ENCODE data around the gene IFT81.
A peak's percentile ranks its signal among the peaks of the same experiment; 100 is the strongest.
"Not testable (repeated sequence)": the region's sequence is repeated elsewhere in the genome, so short reads cannot be mapped to it uniquely, and the experiment has no call there.

IFT81 gene

DNA sequence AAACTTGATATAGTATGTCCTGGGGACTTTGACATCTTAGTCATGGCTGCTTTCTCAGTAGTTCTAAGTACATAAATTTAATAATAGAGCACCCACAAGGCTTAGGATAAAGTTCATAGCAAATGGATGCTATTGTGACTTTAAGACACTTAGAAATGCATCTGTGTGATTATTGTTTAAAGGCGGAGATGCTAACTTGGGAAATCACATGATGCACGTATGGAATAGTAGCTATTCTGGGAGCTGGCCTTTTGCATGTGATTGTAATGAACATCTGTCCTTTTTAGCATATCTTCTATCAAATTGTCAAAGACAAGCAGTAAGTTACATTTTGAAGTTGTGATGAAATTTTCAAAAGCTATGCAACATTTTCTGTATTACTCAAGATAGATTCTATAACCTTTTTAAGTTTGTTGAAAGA lies 110.2 kb downstream of the IFT81 start:
- DNase-seq (ENCODE audit: extremely low spot score, insufficient read length, low read depth): no peak
- FAIRE-seq: no peak

DNA sequence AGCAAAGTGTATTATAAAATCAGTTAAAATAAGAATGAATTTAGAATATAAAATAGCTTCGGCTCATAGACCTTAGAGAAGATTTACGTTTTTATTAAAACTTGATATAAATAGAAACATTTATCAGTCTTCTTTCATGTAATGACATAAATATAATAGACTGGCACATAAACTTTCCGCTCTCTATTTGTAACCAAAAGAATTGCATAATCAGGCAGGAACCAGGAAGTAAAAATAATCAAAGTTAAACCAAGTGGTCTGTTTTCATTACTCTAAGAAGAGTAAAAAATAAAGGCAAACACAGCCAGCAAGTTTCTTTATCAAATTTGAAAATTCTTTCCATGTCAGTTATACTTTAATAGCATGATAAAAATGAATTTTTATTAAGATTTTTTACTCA lies 110.6 kb downstream of the IFT81 start:
- DNase-seq (ENCODE audit: extremely low spot score, insufficient read length, low read depth): no peak
- FAIRE-seq: no peak

DNA sequence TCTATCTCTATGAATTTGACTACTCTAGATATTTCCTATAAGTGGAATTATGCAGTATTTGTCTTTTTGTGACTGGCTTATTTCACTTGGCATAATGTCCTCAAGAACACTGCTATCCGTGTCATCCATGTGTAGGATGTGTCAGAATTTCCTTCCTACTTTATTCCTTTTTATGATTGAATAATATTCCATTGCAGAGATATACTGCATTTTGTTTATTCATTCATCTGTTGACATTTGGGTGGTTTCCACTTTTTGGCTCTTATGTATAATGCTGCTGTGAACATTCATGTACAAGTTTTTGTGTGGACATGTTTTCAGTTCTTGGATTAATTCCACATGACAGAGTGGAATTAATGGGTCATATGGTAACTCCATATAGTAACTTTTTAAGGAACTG lies 111.2 kb downstream of the IFT81 start:
- DNase-seq (ENCODE audit: extremely low spot score, insufficient read length, low read depth) (no peak), FAIRE-seq (no peak)

DNA sequence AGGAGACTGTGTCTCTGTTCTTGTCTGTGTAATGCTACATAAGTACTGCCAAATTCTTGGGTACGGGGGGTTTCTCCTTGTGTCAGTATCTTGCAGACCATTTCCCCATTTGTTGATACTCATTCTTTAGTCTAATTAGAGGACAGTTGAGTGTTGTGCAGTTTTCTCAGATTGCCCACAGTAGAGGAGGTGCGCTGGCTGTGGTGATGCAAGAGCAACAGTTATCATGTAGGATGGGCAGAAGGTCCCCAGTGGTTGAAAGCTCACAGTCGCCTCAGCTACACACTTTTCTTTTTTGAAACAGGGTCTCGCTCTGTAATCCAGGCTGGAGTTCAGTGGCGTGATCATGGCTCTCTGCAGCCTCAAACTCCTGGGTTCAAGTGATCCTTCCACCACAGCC lies 119.1 kb downstream of the IFT81 start:
- FAIRE-seq (no peak), DNase-seq (ENCODE audit: extremely low spot score, insufficient read length, low read depth) (no peak)

DNA sequence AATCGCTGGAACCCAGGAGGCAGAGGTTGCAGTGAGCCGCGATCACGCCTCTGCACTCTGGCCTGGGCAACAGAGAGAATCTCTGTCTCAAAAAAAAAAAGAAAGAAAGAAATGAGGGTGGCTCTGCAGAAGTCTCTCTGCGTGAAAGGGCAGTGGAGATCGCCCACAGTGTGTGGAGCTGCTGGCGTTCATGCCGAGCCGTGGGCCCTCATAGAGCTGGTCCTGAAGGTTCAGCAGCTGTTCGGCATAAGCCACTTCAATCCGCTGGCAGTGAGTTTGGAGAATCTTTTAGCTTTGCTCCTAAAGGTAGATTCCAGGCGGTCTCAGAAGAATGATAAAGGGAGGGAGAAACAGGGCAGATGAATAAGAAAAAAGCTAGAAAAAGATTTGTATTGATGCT lies 120.2 kb downstream of the IFT81 start:
- no peak for FAIRE-seq
- DNase-seq (ENCODE audit: extremely low spot score, insufficient read length, low read depth): no peak

DNA sequence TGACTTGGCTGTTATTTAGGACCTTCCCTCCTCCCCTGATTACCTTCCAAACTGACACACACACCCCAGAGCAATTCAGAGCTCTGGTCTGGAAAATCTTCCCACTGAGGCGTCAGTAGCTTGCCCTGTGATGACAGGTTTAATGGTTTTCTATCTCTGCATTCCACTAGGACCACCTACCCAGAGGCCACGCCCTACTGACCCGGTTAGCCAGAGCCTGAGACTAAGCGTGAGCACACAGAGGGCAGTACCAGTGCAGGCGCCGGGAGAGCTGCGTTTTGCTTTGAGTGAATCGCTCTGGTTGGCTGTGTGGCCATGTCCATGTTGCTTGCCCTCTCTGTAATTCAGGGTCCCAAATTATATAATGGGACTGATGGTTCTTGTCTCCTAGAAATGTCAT lies 120.7 kb downstream of the IFT81 start:
- DNase-seq (ENCODE audit: extremely low spot score, insufficient read length, low read depth): no peak
- FAIRE-seq: no peak

DNA sequence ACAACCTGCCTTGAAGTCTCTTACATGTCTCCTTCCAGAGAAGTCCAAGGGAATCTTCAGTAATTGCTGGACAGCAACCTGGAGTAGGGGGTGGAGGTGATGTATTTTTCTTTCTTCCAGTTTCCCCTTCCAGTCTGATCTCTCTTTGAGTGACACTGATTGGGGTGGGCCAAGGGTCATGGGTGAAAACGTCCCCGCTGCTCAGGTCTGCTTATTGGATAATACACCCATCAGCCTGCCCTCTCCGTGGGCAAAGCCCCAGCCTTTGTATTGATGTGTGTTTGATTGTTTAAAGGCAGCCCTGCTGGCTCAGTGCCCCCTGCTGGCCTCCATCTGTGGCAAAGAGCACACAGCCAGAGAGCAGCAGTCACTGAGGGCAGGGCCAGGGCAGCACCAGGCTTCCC lies 121.2 kb downstream of the IFT81 start:
- peak; percentile 59 for FAIRE-seq
- peak; percentile 26 for DNase-seq (ENCODE audit: extremely low spot score, insufficient read length, low read depth)

DNA sequence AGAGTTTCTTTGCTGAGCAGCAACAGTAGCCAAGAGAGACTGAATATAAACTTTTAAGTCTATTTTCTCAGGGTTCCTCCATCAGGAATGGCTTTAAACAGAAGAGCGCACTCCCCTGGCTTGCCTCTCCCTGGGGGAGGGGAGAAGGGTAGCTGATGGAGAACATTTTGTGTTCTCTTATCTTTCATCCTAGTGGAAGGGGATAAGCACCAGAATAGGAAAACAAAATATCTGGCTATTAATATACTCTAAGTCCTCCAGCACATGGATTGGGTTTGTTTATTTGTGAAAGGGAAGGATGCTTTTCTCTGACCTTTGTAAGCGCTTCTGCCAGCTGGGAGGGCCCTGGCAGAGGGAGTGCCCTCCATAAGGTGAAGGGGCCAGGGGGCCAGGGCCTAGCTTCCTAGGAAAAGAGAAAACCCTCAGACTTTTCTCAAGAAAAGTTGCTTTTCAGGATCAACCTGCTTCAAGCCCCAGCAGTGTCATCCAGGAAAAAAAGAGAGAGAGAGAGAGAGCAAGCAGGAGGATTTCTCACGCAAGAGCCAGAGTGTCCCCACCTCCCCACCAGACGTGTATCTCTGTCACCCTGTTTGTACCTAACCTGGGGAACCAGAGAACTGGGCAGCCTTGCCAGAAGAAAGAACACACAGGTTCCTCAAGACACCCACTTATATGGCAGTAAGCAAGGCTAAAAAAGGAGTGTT lies 122.6 kb downstream of the IFT81 start:
- FAIRE-seq: no peak

DNA sequence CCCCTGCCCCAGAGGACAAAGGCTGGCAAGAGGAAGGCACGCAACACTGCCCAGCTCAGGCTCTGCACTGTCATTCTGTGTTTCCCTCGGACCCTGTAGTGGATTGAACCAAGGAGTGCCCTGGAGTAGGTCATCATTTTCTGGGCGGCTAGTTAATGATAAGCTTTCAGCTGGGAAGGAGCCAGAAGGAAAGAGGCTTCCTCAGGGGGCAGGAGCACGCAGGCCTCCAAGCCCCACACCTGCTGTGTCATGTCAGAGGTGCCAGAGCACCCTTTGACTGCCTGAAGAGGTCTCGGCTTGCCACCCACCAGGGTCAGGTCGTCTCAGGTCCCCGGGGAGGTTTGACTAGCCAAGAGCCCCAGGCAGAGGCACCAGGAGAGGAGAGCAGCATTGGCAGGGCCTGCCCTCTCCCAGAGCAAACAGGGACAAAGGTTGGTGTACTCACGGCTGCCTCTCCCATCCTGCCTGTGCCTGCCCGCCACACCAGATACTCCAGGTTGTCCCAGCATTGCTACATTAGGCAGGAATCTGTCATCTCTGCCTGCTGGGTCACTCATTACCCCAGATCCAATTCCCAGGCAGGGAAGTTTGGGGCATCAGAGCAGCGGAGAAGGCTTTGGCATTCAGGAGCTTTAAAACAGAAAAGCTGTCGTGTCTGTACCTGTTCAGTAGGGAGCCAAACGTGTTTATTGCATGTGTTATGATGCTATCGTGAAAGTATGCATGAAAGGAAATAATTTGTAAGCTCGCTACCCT lies 123.4 kb downstream of the IFT81 start:
- FAIRE-seq: no peak

More for the DNA sequence above, 122.6 kb downstream of the IFT81 start:
- DNase-seq (ENCODE audit: extremely low spot score, insufficient read length, low read depth): no peak

DNA sequence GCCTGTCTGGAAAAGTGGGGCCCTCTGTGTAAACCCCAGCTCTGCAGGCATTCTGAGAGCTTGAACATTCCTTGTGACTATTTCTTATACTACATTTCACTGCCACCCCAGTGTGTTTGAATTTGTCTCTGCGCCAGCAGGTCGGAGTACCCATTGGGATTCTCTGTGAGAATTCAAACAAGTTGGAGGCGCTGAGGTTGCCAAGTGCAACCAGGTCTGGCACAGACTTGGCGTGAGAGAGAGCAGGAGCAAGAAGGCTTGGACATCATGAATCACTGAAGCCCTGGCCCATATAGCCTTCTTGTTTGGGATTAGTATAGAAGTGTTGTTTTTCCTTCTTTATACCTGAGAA lies 123.9 kb downstream of the IFT81 start:
- DNase-seq (ENCODE audit: extremely low spot score, insufficient read length, low read depth) (no peak), FAIRE-seq (no peak)

More for the DNA sequence above, 123.4 kb downstream of the IFT81 start:
- no peak for DNase-seq (ENCODE audit: extremely low spot score, insufficient read length, low read depth)

DNA sequence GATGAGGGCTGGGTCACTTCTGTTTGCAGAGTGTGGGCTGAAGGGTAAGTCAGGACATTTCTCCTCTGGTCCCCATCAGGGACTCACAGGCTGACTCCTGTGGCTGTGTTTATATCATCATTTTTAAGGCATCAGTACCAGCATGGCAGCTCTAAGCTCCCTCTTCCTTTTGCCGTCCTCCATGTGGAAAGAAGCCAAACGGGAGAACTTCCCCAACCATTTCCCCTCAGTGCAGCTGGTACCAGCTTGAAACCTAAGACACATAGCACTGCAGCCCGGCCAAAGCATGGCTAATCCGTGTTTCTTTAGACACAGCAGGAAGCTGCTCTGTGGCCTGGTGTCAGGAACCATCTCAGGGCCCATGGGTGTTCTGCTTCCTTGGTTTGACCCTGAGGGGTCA lies 124.9 kb downstream of the IFT81 start:
- DNase-seq (ENCODE audit: extremely low spot score, insufficient read length, low read depth) (no peak), FAIRE-seq (no peak)

DNA sequence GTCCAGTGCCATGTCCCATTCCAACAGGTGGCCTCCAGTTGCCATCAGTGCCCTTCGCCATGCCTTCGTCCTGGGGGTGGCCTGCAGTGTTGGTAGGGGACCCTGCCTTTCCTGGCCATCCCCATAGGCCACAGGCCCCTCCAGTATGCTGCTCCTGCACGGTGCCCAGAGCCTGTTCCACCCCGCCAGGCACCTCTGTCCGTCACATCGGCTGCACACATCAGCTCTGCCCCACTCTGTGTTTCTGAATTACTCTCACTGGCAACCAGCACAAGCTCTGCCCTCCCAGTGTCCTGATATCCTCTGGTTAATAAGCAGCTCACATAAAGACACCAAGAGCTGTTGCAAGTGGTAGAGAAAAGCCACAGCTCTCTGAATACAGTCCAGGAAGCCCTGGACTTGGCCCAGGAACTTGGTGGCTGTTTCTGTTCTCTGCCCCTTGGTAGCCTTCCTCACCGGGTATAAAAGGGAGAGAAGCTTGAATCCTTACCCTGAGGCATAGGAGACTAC lies 125.6 kb downstream of the IFT81 start:
- FAIRE-seq: peak; percentile 35
- no peak for DNase-seq (ENCODE audit: extremely low spot score, insufficient read length, low read depth)

DNA sequence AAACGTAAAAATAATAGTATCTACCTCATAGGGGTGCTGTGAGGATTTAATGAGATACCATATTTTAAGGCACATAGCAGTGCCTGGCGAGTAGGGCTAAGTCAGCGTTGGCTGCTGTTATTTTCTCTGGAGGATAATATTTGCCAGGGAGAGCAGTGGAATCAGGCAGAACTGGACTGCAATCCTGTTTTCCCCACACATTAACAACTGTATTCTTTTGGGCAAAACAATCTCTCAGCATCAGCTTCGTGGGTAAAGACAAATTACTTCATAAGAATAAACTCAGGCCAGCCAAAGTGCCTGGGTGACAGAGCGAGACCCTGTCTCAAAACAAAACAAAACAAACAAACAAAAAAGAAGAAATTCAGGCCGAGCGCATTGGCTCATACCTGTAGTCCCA lies 127.2 kb downstream of the IFT81 start:
- FAIRE-seq (no peak), DNase-seq (ENCODE audit: extremely low spot score, insufficient read length, low read depth) (no peak)

DNA sequence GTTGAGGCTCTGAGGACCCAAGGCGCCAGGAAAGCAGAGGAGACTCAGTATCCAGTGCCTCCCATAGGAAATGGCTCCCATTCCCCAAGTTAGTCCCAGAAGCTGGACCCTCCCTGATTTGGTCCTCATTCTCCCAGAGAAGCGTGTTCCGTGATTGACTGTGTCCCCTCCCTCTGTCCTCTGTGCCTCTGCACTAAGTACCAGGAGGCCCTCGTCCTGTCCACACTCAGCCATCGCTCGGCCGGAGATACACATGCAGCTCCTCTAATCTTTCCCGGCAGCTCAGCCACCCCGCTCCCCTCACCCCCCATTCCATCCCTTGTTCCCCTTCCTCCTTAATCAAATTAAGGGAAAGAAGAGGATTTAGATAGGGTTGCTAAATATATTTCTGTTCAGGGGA lies 128.6 kb downstream of the IFT81 start:
- no peak for FAIRE-seq
- no peak for DNase-seq (ENCODE audit: extremely low spot score, insufficient read length, low read depth)

DNA sequence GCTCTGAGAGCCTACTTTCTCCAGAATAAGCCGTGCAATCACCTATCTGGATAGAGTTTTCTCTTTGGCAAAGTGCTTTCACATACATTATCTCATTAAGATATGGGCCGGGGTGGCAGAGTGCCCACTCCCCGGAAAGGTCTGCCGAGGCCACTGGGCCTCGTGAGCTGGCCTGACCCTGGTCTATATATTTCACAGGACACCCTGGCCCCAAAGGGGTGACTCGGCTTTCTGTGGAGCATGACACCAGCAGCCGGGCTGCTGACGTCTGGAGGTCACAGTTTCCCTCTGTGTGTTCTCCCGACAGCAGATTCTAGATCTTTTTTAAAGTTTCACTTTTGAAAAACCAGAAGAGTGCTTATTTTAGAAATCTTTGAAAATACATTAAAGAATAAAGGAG lies 129.0 kb downstream of the IFT81 start:
- no peak for DNase-seq (ENCODE audit: extremely low spot score, insufficient read length, low read depth)

DNA sequence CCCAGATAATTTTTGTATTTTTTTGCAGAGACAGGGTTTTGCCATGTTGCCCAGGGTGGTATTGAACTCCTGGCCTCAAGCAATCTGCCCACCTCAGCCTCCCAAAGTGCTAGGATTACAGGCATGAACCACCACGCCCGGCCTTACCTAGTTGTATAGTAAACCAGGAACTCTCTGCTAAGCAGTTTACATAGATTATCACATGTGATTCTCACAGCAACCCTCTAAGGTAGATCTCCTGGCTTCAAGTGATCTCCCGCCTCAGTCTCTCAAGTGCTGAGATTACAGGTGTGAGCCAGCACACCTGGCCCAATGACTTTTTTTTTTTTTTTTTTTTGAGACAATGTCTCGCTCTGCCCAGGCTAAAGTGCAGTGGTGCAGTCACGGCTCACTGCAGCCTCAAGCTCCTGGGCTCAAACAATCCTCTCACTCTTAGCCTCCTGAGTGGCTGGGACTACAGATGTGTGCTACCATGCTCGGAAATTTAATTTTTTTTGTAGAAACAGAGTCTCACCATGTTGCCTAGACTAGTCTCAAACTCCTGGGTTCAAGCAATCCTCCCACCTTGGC lies 130.9 kb downstream of the IFT81 start:
- FAIRE-seq (no peak), DNase-seq (ENCODE audit: extremely low spot score, insufficient read length, low read depth) (no peak)

More for the DNA sequence above, 129.0 kb downstream of the IFT81 start:
- FAIRE-seq: no peak

DNA sequence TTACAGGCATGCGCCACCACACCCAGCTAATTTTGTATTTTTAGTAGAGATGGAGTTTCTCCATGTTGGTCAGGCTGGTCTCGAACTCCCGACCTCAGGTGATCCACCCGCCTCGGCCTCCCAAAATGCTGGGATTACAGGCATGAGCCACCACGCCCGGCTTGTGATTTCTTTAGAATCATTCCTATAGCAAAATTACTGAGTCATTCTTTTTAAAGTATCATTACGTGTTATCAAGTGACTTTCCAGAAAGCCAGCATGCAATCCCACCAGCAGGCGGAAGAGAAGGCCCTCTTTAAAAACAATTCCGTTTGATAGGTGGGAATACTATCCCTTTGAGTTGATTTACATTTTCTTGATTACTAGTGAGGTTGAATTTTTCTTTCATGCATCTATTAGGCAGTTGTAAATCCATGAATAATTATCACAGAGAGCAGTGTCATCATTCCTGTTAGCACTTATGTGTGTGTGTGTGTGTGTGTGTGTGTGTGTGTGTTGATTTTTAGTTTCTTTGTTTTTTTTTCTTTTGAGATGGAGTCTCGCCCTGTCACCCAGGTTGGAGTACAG lies 131.8 kb downstream of the IFT81 start:
- DNase-seq (ENCODE audit: extremely low spot score, insufficient read length, low read depth); FAIRE-seq: not testable (repeated sequence)

DNA sequence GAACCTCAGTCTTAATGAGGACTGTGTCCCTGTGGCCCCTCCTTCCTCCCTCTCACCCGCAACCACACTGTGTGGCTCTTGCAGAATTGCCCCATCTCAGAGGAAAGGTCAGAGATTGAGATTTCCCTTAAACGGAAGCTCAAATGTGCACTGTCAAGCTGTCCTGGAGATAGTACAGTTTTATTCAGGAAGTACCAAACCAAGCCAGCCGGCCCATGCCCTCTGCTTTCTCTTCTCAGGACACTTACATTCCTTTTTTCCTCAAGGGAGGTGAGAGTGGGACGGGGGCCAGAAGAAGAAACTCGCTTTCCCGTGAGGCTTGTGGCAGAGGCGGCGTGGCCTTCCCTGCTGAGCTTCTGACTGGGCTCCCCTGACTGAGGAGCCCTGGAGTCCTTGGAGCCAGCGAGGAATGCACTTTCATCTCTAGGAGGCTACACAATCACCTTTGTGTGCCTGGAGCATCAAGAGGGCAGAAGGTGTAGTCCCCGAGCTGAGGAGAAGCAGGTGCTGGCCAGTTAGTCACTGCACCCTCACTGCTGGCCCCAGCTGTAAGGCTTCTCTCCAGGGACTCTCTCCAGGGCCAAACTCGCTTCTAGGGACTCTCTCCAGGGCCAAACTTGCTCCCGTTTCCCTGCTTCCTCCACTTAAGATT lies 132.7 kb downstream of the IFT81 start:
- no peak for DNase-seq (ENCODE audit: extremely low spot score, insufficient read length, low read depth)
- FAIRE-seq: no peak

DNA sequence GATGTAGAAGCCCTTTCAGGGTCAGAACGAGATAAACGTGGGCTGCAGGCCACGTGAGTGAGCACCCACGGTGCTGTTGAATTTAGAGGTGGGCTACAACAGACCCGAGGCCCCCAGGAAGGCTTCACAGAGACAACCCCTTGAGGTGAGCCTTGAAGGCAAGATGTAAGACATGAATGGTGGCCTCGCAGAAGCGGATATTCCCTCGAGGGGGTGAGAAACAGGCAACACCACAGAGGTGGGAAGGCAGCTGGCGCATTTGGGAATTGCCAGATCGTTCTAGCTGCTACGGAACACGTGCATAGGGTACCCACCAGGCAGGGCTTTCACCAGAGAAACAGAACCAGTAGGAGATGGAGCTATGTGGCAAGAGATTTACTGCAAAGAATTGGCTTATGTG lies 134.3 kb downstream of the IFT81 start:
- FAIRE-seq (no peak), DNase-seq (ENCODE audit: extremely low spot score, insufficient read length, low read depth) (no peak)

Data from GM18507 (cell line).